Right lobe of liver (tissue), 6 donors: ENCODE data around the gene TMOD1. TPM values are rescaled to one million over a fixed set of nuclear protein-coding genes. Genes with fewer than 3 reads are reported as not detected.

Experiments used
- ATAC-seq, 4 donors: fragments of 200-7000 bp; cut with Tn5 transposase; one replicate each; pipeline ENCODE4 v1.9.1; 2020; ENCODE audit warnings: mild to moderate bottlenecking in 4 of 4, moderate library complexity in 4 of 4
- DNase-seq, 3 donors: peaks; one replicate each; pipeline ENCODE4 v3.0.0-alpha.2; 2020
- H3K27ac ChIP-seq, 3 donors: fragments of 200-600 bp; one replicate each; pipeline ENCODE4 v1.8.0; 2022
- H3K27me3 ChIP-seq, 2 donors: fragments of 200-600 bp; one replicate each; pipeline ENCODE4 v1.8.0; 2022
- H3K36me3 ChIP-seq, 4 donors: fragments of 200-600 bp; sonication (generic) in 1 of 4; one replicate each; pipeline versions ENCODE4 v1.5.1 to v1.8.0; 2017 to 2022; ENCODE audit warnings: control low read depth in 1 of 4
- H3K4me1 ChIP-seq, 4 donors: fragments of 200-600 bp; sonication (generic) in 1 of 4; one replicate each; pipeline versions ENCODE4 v1.5.1 to v1.8.0; 2017 to 2022; ENCODE audit warnings: control low read depth in 1 of 4
- H3K4me3 ChIP-seq, 3 donors: fragments of 200-600 bp; one replicate each; pipeline ENCODE4 v1.8.0; 2022
- H3K9me3 ChIP-seq, 4 donors: fragments of 200-600 bp; sonication (generic) in 1 of 4; one replicate each; pipeline versions ENCODE4 v1.5.1 to v1.8.0; 2017 to 2022; ENCODE audit warnings: control low read depth in 1 of 4
- POLR2A ChIP-seq: fragments of 450-650 bp; IDR thresholded peaks from one replicate; pipeline ENCODE4 v1.6.1; 2017; ENCODE audit warnings: antibody characterized with exemption, mild to moderate bottlenecking
- WGBS: methylation state at CpG from one replicate; pipeline ENCODE4 v1.1.6; 2018; ENCODE audit warnings: low coverage, low lambda C conversion rate; ENCODE audit not compliant: insufficient coverage; ENCODE audit errors: missing lambda C conversion rate; 5-methylcytosine and 5-hydroxymethylcytosine counted together
- intact Hi-C, 2 donors: fragments of 100-400 bp; cut with DNase I; formaldehyde crosslinking; loops; one replicate each; pipeline versions ENCODE4 v1.11.2 to v1.14.1; 2022
- total RNA-seq, 6 experiments: library from RNA; depleted of rRNA in 2 of 6; stranded (reverse); fragments of >200 nt in 2 of 6; fragmentation: NEBNext Ultra II Directional in 3 of 6; extraction: Animal tissue kit (Norgen Biotek cat#: 25700) in 3 of 6; gene quantifications; one replicate each; pipeline versions ENCODE4 v1.1.0 to v1.2.4, GENCODE V29; 2016 to 2023
- TF ChIP-seq, protein P1 (sequence below), 4 donors: fragments of 200-600 bp in 3 of 4; fragments of 450-650 bp in 1 of 4; IDR thresholded peaks; one replicate each; pipeline versions ENCODE4 v1.5.1 to v1.8.0; 2016 to 2022; ENCODE audit warnings: antibody characterized with exemption in 4 of 4, mild to moderate bottlenecking in 2 of 4
- donor health status: DM: no; HTN: yes; CAD: no.
- donor health status: DM: no; HTN: no; CAD: no.
- donor health status: DM: no; HTN: no; CAD: no.
- donor health status: DM: no; HTN: yes; CAD: no.
- donor health status: DM: no; HTN: yes; CAD: no.

The TMOD1 gene
- total RNA-seq, 6 experiments from 2014 or later, result 5.9 to 14.3 (median 12.7) TPM

DNA sequence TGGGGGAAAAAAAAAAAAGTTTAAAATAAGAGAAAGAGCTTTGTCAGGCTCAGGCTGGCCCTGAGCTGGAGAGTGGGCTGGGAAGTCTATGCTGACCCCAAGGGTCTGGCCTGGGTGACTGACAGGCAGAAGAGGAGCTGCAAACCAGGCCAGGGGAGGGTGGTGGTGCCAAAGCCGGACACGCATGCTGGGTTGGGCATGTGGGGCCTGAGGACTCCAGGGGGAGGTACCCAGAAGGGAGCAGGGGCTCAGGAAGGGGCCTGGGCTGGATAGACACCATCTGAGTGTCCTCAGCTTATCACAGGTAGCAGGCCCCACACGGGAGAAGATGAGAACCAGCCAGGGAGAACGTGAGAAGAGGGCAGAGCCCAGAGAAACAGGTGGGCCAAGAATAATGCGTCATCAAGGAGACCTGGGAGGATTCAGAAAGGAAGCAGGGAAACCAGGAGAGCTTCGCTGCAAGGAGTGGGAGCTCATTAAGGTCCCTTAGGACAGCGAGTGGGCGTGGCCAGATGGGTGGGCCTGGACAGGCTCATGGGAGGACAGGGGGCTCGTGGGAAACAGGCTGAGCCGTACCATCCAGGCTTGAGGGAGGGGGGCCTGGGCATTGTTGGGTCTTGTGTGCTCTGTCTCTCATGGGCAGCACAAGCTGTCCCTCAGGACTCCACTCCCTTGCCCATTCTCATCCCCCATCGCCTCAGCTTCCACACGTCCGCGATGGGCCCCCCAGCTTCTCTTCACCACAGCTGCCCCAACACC lies 16.0 kb downstream of the TMOD1 start:
- TF ChIP-seq, protein P1, sequence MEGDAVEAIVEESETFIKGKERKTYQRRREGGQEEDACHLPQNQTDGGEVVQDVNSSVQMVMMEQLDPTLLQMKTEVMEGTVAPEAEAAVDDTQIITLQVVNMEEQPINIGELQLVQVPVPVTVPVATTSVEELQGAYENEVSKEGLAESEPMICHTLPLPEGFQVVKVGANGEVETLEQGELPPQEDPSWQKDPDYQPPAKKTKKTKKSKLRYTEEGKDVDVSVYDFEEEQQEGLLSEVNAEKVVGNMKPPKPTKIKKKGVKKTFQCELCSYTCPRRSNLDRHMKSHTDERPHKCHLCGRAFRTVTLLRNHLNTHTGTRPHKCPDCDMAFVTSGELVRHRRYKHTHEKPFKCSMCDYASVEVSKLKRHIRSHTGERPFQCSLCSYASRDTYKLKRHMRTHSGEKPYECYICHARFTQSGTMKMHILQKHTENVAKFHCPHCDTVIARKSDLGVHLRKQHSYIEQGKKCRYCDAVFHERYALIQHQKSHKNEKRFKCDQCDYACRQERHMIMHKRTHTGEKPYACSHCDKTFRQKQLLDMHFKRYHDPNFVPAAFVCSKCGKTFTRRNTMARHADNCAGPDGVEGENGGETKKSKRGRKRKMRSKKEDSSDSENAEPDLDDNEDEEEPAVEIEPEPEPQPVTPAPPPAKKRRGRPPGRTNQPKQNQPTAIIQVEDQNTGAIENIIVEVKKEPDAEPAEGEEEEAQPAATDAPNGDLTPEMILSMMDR (IDR thresholded peaks at IDR 0.05), result no peak
- TF ChIP-seq POLR2A, result no peak
- H3K27me3 ChIP-seq, result no peaks in the 10 kb centered on the region
- H3K36me3 ChIP-seq, result no peaks in the 10 kb centered on the region
- no peak overlapping the region for H3K27ac ChIP-seq
- no peaks in the 10 kb centered on the region for H3K9me3 ChIP-seq
- no peaks in the 10 kb centered on the region for H3K4me1 ChIP-seq
- ATAC-seq, result peak in 1 of 4 donors; percentile 7
- no peak overlapping the region for H3K4me3 ChIP-seq
- intact Hi-C loops, result no loop called here
- no peak for DNase-seq
- 74% methylated on average over 10 of the region's 14 CpGs for WGBS

- TF ChIP-seq, protein P1 (IDR thresholded peaks at IDR 0.05), result no peak
- no peak for TF ChIP-seq POLR2A
- no peak overlapping the region for H3K4me3 ChIP-seq
- no peaks in the 10 kb centered on the region for H3K36me3 ChIP-seq
- WGBS, result 82% methylated on average over 9 of the region's 9 CpGs
- intact Hi-C loops, result no loop called here
- no peak for ATAC-seq
- no peak overlapping the region for H3K27ac ChIP-seq
- no peaks in the 10 kb centered on the region for H3K4me1 ChIP-seq
- no peaks in the 10 kb centered on the region for H3K9me3 ChIP-seq
- DNase-seq, result no peak
- H3K27me3 ChIP-seq, result no peaks in the 10 kb centered on the region
These were observed 16.9 kb downstream of the TMOD1 start for GRCh38 chr9:97518166-97518908.

DNA sequence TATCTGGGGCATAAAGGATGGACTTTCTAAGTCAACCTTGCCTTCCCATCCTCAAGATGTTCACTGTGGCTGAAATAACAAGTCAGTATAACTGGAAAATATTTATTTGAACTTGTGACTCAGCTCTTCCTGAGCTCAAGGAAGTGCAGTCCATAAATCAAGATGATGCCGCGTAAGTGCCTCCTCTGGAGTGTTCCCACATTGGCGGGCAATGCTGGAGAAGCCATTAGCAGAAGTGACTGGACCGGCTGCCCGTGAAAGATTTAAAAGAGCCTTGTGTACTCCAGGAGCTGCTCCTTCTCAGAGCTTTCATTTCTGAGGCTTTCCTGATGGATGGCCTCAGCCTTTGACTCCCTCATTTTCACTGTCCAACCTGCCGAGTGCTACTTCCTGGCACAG lies 17.4 kb downstream of the TMOD1 start:
- Histone ChIP-seq H3K36me3 (no peaks in the 10 kb centered on the region), H3K9me3 (no peaks in the 10 kb centered on the region), H3K4me1 (no peaks in the 10 kb centered on the region), H3K27ac (no peak overlapping the region), H3K4me3 (no peak overlapping the region), H3K27me3 (no peaks in the 10 kb centered on the region)
- peak; percentile 16 to 55 (median 38) for ATAC-seq
- WGBS, result 64% methylated on average over 6 of the region's 6 CpGs
- intact Hi-C loops, result no loop called here
- TF ChIP-seq, protein P1 (IDR thresholded peaks at IDR 0.05), result no peak
- no peak for TF ChIP-seq POLR2A
- no peak for DNase-seq

DNA sequence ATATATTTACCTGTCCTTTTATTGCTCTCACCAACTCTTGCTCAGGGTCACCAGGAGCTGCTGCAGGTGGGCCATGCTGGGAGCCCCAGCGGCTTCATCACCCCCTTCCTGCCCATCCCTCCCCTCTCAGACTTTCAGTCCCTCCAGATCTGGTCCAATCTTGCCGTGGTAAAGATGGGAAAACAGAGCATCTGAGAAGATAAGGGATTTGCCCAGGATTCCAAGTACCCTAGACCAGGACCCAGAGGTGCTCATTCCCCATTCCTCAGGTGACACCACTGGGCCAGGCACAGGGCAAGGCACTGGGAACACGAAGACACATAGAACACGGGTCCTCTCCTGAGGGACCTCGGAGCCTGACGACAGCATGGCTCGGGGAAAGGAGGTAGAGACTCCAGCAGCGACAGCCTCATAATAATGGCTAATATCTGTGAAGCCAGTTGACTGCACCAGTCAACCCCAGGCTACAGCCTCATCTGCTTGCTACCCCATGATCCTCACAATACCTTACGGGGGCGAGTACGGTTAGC lies 18.0 kb downstream of the TMOD1 start:
- Histone ChIP-seq H3K9me3 (no peaks in the 10 kb centered on the region), H3K4me1 (no peaks in the 10 kb centered on the region), H3K27me3 (no peaks in the 10 kb centered on the region), H3K36me3 (no peaks in the 10 kb centered on the region), H3K27ac (no peak overlapping the region), H3K4me3 (no peak overlapping the region)
- DNase-seq (no peak), ATAC-seq (no peak)
- intact Hi-C loops, result no loop called here
- WGBS, result 87% methylated on average over 4 of the region's 11 CpGs
- TF ChIP-seq, protein P1 (IDR thresholded peaks at IDR 0.05), result no peak
- TF ChIP-seq POLR2A, result no peak
